Keratinocyte (primary cell): Measurements from ENCODE around the gene TLE1. TPM values are rescaled to one million over a fixed set of nuclear protein-coding genes. Genes with fewer than 3 reads are reported as not detected.

ENCODE experiments used
- DNase-seq: peaks from one replicate; pipeline ENCODE4 v3.0.0-alpha.2; 2011; ENCODE audit warnings: low read depth, missing footprints, low spot score
- FAIRE-seq: peaks from 2 replicates; lab custom pipeline; 2011; peaks lifted over from hg19 to GRCh38; lab: Jason Lieb, UNC
- H2AFZ ChIP-seq: 2 replicates; pipeline ENCODE4 v1.6.0; 2012; ENCODE audit warnings: low read length, control low read depth, inconsistent platforms; ENCODE audit not compliant: control insufficient read depth
- H3K27ac ChIP-seq: 2 replicates; pipeline ENCODE4 v1.5.1; 2011; ENCODE audit warnings: low read length; ENCODE audit not compliant: control insufficient read depth, insufficient read depth
- H3K27me3 ChIP-seq: 3 replicates; pipeline ENCODE4 v1.6.0; 2011; ENCODE audit warnings: low read length; ENCODE audit not compliant: control insufficient read depth, insufficient read depth; ENCODE audit errors: extremely low read depth
- H3K36me3 ChIP-seq, 2 experiments: 2 replicates in 1 of 2; 3 replicates in 1 of 2; pipeline ENCODE4 v1.5.1; 2011; ENCODE audit warnings: low read length in 2 of 2, mild to moderate bottlenecking in 1 of 2; ENCODE audit not compliant: control insufficient read depth in 2 of 2, insufficient read depth in 2 of 2; ENCODE audit errors: extremely low read depth in 1 of 2
- H3K4me1 ChIP-seq: 3 replicates; pipeline ENCODE4 v1.5.1; 2011; ENCODE audit warnings: low read length; ENCODE audit not compliant: control insufficient read depth, insufficient read depth; ENCODE audit errors: extremely low read depth
- H3K4me2 ChIP-seq: 3 replicates; pipeline ENCODE4 v1.6.0; 2011; ENCODE audit warnings: low read depth, low read length; ENCODE audit not compliant: control insufficient read depth, insufficient read depth; ENCODE audit errors: extremely low read depth
- H3K4me3 ChIP-seq, 3 experiments: fragments of 200-600 bp in 1 of 3; sonication (generic) in 1 of 3; 2 replicates in 2 of 3; 3 replicates in 1 of 3; pipeline ENCODE4 v1.5.1; 2011 to 2016; ENCODE audit warnings: low read length in 3 of 3, mild to moderate bottlenecking in 3 of 3, control low read depth in 2 of 3, inconsistent platforms in 1 of 3, low read depth in 1 of 3, mixed read lengths in 1 of 3, mixed run types in 1 of 3, moderate library complexity in 1 of 3; ENCODE audit not compliant: control insufficient read depth in 2 of 3, insufficient read depth in 2 of 3; ENCODE audit errors: extremely low read depth in 1 of 3
- H3K79me2 ChIP-seq: 2 replicates; pipeline ENCODE4 v1.6.0; 2012; ENCODE audit warnings: low read length; ENCODE audit not compliant: control insufficient read depth, insufficient read depth
- H3K9ac ChIP-seq: 3 replicates; pipeline ENCODE4 v1.6.0; 2011; ENCODE audit warnings: low read length; ENCODE audit not compliant: control insufficient read depth, insufficient read depth; ENCODE audit errors: extremely low read depth
- H3K9me1 ChIP-seq: 3 replicates; pipeline ENCODE4 v1.6.0; 2011; ENCODE audit warnings: low read length; ENCODE audit not compliant: control insufficient read depth, insufficient read depth; ENCODE audit errors: extremely low read depth
- H3K9me3 ChIP-seq: 2 replicates; pipeline ENCODE4 v1.5.1; 2012; ENCODE audit warnings: low read depth, low read length; ENCODE audit not compliant: control insufficient read depth
- H4K20me1 ChIP-seq: 3 replicates; pipeline ENCODE4 v1.6.0; 2011; ENCODE audit warnings: low read length; ENCODE audit not compliant: control insufficient read depth, insufficient read depth; ENCODE audit errors: extremely low read depth
- CTCF ChIP-seq, 3 experiments: IDR thresholded peaks in 1 of 3; conservative IDR thresholded peaks in 1 of 3; optimal IDR thresholded peaks in 1 of 3; 2 replicates in 2 of 3; 3 replicates in 1 of 3; pipeline versions ENCODE3 to v1.5.1; 2011; ENCODE audit warnings: low read length in 3 of 3, mild to moderate bottlenecking in 3 of 3, moderate library complexity in 2 of 3, control low read depth in 1 of 3, inconsistent platforms in 1 of 3; ENCODE audit not compliant: insufficient read depth in 2 of 3; ENCODE audit errors: extremely low read depth in 1 of 3
- EZH2 ChIP-seq: IDR thresholded peaks from one replicate; pipeline ENCODE4 v1.6.1; 2012; ENCODE audit warnings: inconsistent platforms, mild to moderate bottlenecking, low read length, moderate library complexity
- dilution Hi-C: fragments of 300-500 bp; cut with MboI; formaldehyde crosslinking; loops from one replicate; pipeline ENCODE4 v1.7.0; 2020; ENCODE audit warnings: low sequenced_read_pairs; ENCODE audit not compliant: extremely low pct_ligation_motif_present
- polyA plus RNA-seq, 5 experiments: library from polyadenylated mRNA; depleted of rRNA in 3 of 5; stranded (reverse) in 3 of 5; stranded (forward) in 1 of 5; unstranded in 1 of 5; fragments of >200 nt; gene quantifications; 1 replicate in 1 of 5; 2 replicates in 3 of 5; 3 replicates in 1 of 5; pipeline versions ENCODE4 v1.2.1 to v1.2.3, GENCODE V29; 2011 to 2012; ENCODE audit warnings: missing spikeins in 2 of 5, low read depth in 1 of 5, low replicate concordance in 1 of 5

TLE1 gene
- polyA plus RNA-seq, 1 donor (not counting 4 experiments of a cell fraction or from before 2014, with no cell fraction given): 29.6 TPM

GRCh38 chr9:81548911-81549310 is 140.4 kb downstream of the TLE1 start:
- no peaks in the 10 kb centered on the region for H3K9me1 ChIP-seq
- no peaks in the 10 kb centered on the region for H4K20me1 ChIP-seq
- no peak for FAIRE-seq
- H3K4me1 ChIP-seq: no peaks in the 10 kb centered on the region
- TF ChIP-seq EZH2: no peak
- TF ChIP-seq CTCF (optimal IDR thresholded peaks at IDR 0.05 in 1 of 3, IDR thresholded peaks at IDR 0.05 in 1 of 3, conservative IDR thresholded peaks at IDR 0.05 in 1 of 3; ENCODE audit: extremely low read depth in 1 of 3, insufficient read depth in 2 of 3, low read length in 3 of 3): no peak
- H2AFZ ChIP-seq: no peak overlapping the region
- no peaks in the 10 kb centered on the region for H3K79me2 ChIP-seq
- H3K36me3 ChIP-seq: no peaks in the 10 kb centered on the region
- H3K9ac ChIP-seq: no peak overlapping the region
- H3K27me3 ChIP-seq: no peaks in the 10 kb centered on the region
- no peak overlapping the region for H3K27ac ChIP-seq
- H3K4me2 ChIP-seq: no peak overlapping the region
- no peak overlapping the region for H3K4me3 ChIP-seq
- no peaks in the 10 kb centered on the region for H3K9me3 ChIP-seq
- dilution Hi-C loops: no loop called here
- DNase-seq: no peak

- H3K27me3 ChIP-seq: no peaks in the 10 kb centered on the region
- no peak overlapping the region for H3K27ac ChIP-seq
- no peaks in the 10 kb centered on the region for H3K9me1 ChIP-seq
- no peaks in the 10 kb centered on the region for H3K4me1 ChIP-seq
- no peaks in the 10 kb centered on the region for H3K79me2 ChIP-seq
- no peak overlapping the region for H3K9ac ChIP-seq
- DNase-seq (no peak), FAIRE-seq (no peak)
- H3K4me2 ChIP-seq: no peak overlapping the region
- TF ChIP-seq EZH2 (no peak), CTCF (optimal IDR thresholded peaks at IDR 0.05 in 1 of 3, IDR thresholded peaks at IDR 0.05 in 1 of 3, conservative IDR thresholded peaks at IDR 0.05 in 1 of 3; ENCODE audit: extremely low read depth in 1 of 3, insufficient read depth in 2 of 3, low read length in 3 of 3) (no peak)
- H2AFZ ChIP-seq: no peak overlapping the region
- H3K9me3 ChIP-seq: no peaks in the 10 kb centered on the region
- dilution Hi-C loops: no loop called here
- H4K20me1 ChIP-seq: no peaks in the 10 kb centered on the region
- no peak overlapping the region for H3K4me3 ChIP-seq
- no peaks in the 10 kb centered on the region for H3K36me3 ChIP-seq
Measured at GRCh38 chr9:81546489-81546888, 142.9 kb downstream of the TLE1 start.
